GM10248 (cell line): ENCODE measurements around the gene MIPEP.

Experiments
- CTCF ChIA-PET: fragments of 300-600 bp; sonication (Branson Sonifier 250); formaldehyde crosslinking; extraction: SDS; loops from one replicate; lab custom pipeline; 2021; ENCODE audit warnings: antibody characterized with exemption; lab: Yijun Ruan, JAX
- POLR2A ChIA-PET: fragments of 350-650 bp; sonication (Branson Sonifier 250); formaldehyde crosslinking; extraction: SDS; loops from one replicate; lab custom pipeline; 2020; ENCODE audit warnings: antibody characterized with exemption; lab: Yijun Ruan, JAX
- DNase-seq: peaks from one replicate; pipeline ENCODE4 v3.0.0; 2012; ENCODE audit errors: extremely low spot score
- TF ChIP-seq, protein P1 (sequence below): IDR thresholded peaks from 2 replicates; pipeline ENCODE4 v1.5.1; 2012; ENCODE audit warnings: mild to moderate bottlenecking, low read depth; ENCODE audit errors: extremely low read depth, missing control alignments, control extremely low read depth

Gene MIPEP

GRCh38 chr13:23858546-23858945 lies 30.7 kb downstream of the MIPEP start:
- CTCF ChIA-PET = interaction anchor here (1.0 to 2.2 kb wide), 5 partner anchors 9 to 482 kb away, joined by 3 to 7 read pairs (median 5); no protein-coding TSS in a partner anchor
- DNase-seq = no peak
- POLR2A ChIA-PET = no interaction called here
- TF ChIP-seq, protein P1, sequence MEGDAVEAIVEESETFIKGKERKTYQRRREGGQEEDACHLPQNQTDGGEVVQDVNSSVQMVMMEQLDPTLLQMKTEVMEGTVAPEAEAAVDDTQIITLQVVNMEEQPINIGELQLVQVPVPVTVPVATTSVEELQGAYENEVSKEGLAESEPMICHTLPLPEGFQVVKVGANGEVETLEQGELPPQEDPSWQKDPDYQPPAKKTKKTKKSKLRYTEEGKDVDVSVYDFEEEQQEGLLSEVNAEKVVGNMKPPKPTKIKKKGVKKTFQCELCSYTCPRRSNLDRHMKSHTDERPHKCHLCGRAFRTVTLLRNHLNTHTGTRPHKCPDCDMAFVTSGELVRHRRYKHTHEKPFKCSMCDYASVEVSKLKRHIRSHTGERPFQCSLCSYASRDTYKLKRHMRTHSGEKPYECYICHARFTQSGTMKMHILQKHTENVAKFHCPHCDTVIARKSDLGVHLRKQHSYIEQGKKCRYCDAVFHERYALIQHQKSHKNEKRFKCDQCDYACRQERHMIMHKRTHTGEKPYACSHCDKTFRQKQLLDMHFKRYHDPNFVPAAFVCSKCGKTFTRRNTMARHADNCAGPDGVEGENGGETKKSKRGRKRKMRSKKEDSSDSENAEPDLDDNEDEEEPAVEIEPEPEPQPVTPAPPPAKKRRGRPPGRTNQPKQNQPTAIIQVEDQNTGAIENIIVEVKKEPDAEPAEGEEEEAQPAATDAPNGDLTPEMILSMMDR = no peak

- ChIA-PET CTCF (interaction anchor here (1.0 to 1.9 kb wide), 4 partner anchors 13 to 390 kb away, joined by 3 to 4 read pairs (median 3); no protein-coding TSS in a partner anchor), POLR2A (no interaction called here)
- DNase-seq = no peak
- TF ChIP-seq, protein P1 = no peak
Measured at GRCh38 chr13:23856008-23856750, 33.0 kb downstream of the MIPEP start.

GRCh38 chr13:23855360-23855759 lies 33.8 kb downstream of the MIPEP start:
- DNase-seq = no peak
- TF ChIP-seq, protein P1 = no peak
- CTCF ChIA-PET = interaction anchor here (1.0 to 1.9 kb wide), 4 partner anchors 17 to 390 kb away, joined by 3 to 4 read pairs (median 3); no protein-coding TSS in a partner anchor
- POLR2A ChIA-PET = no interaction called here

GRCh38 chr13:23852351-23852750 lies 36.8 kb downstream of the MIPEP start:
- DNase-seq = no peak
- POLR2A ChIA-PET = no interaction called here
- CTCF ChIA-PET = interaction anchor here (1.1 to 1.5 kb wide), 3 partner anchors 17 to 42 kb away, joined by 3 to 4 read pairs (median 4); no protein-coding TSS in a partner anchor
- TF ChIP-seq, protein P1 = no peak

DNA sequence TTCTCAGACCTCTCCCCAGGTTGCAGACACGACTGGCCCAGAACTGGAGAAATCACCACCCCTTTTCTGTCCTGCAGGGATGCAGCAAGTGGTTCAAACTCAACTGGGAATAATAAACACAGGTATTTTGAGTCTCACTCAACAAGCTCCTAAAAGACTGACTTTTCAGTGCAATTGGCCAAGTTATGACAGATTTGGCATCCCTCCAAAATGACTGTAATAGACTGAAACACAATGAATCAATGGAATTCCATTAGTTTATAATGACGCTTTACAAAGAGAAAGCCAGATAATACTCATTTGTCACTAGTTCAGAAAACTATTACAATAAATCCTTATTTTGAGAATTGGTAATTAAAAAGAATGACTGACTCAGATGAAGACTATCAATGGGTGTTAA lies 38.1 kb downstream of the MIPEP start:
- POLR2A ChIA-PET = no interaction called here
- no peak for DNase-seq
- TF ChIP-seq, protein P1 = no peak
- CTCF ChIA-PET = interaction anchor here (0.8 to 1.6 kb wide), 3 partner anchors 10 to 20 kb away, joined by 3 to 5 read pairs (median 4); no protein-coding TSS in a partner anchor

- ChIA-PET CTCF (interaction anchor here (0.8 to 2.7 kb wide), 8 partner anchors 9 to 84 kb away, joined by 3 to 10 read pairs (median 4); no protein-coding TSS in a partner anchor), POLR2A (no interaction called here)
- DNase-seq = no peak
- TF ChIP-seq, protein P1 = no peak
Measured at GRCh38 chr13:23850134-23850533, 39.1 kb downstream of the MIPEP start.
